Thyroid gland (tissue), 4 donors: ENCODE data around the gene MICAL3.

Experiments used
- POLR2A ChIP-seq, 2 donors: fragments of 450-650 bp; IDR thresholded peaks; one replicate each; pipeline ENCODE4 v1.6.1; 2017; ENCODE audit warnings: antibody characterized with exemption in 2 of 2, mild to moderate bottlenecking in 2 of 2, moderate library complexity in 1 of 2
- TF ChIP-seq, protein P1 (sequence below), 6 experiments: fragments of 200-600 bp in 3 of 6; fragments of 450-650 bp in 3 of 6; sonication (generic) in 3 of 6; IDR thresholded peaks; one replicate each; pipeline ENCODE4 v1.5.1; 2016 to 2019; ENCODE audit warnings: antibody characterized with exemption in 6 of 6, mild to moderate bottlenecking in 2 of 6, inconsistent platforms in 1 of 6, moderate library complexity in 1 of 6

DNA sequence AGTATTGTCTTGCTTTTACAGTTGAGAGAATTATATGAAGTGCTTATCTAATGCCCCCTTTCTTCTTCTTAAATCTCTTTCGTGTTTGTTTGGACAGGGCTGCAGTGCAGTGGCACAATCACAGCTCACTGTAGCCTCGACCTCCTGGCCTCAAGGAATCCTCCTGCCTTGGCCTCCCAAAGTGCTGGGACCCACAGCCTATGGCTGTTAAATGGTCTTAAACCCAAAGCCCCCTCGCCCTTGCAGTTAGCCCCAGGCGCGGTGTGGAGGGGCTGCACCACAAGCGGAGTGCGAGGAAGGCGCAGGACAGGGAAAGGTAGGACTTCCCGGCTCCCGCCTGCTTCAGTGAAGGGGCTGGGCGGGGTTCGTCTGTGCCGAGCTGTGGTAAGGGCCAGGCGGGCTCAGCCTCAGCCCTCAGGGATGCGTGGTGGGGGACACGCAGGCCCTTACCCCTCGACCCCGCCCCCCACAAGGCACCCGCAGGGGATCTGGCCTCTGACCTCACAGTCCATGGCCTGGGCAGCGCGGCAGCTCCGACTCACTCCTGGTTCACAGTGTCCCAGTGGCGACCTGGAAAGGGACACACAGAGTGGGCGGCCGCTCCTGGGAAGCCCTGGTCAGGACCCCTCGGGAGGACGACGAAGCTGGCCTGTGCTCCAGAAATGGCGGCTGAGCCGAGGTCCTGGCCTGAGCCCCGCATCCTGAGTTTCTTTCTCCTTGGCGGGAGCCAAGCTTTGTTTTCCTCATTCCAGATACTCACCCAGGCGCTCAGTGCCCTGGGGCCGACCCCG lies 274.6 kb downstream of the MICAL3 start:
- no peak for TF ChIP-seq POLR2A (IDR thresholded peaks at IDR 0.05)
- TF ChIP-seq, protein P1, sequence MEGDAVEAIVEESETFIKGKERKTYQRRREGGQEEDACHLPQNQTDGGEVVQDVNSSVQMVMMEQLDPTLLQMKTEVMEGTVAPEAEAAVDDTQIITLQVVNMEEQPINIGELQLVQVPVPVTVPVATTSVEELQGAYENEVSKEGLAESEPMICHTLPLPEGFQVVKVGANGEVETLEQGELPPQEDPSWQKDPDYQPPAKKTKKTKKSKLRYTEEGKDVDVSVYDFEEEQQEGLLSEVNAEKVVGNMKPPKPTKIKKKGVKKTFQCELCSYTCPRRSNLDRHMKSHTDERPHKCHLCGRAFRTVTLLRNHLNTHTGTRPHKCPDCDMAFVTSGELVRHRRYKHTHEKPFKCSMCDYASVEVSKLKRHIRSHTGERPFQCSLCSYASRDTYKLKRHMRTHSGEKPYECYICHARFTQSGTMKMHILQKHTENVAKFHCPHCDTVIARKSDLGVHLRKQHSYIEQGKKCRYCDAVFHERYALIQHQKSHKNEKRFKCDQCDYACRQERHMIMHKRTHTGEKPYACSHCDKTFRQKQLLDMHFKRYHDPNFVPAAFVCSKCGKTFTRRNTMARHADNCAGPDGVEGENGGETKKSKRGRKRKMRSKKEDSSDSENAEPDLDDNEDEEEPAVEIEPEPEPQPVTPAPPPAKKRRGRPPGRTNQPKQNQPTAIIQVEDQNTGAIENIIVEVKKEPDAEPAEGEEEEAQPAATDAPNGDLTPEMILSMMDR (IDR thresholded peaks at IDR 0.05), result no peak
